ENCODE measurements around the gene DPYD.

The DPYD gene

DNA sequence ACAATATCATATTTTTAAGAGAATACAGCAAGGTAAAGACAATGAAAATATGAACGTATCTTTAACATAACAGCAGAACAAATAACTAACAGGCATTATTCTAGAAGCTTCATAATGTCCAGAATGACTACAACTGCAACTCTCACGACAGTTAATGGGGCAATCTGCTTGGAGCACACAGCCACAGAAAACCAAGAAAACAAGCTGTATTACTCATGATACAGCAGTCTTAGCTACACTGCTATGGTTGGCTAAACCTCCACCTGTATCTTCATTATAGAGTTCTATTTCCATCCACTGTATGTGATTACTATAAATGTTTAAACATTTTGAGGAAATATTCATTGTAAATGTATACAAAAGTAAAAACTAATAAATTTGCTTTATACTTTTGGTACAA lies 139.9 kb downstream of the DPYD start:
- no peak for DNase-seq (ENCODE audit: low spot score)
- CTCF ChIA-PET = no interaction called here
- H3K27ac ChIP-seq = no peak overlapping the region
- POLR2A ChIA-PET (ENCODE audit: low non-redundant PET) = no interaction called here
- no peak for TF ChIP-seq CTCF (conservative IDR thresholded peaks at IDR 0.05; ENCODE audit: low read depth)

DNA sequence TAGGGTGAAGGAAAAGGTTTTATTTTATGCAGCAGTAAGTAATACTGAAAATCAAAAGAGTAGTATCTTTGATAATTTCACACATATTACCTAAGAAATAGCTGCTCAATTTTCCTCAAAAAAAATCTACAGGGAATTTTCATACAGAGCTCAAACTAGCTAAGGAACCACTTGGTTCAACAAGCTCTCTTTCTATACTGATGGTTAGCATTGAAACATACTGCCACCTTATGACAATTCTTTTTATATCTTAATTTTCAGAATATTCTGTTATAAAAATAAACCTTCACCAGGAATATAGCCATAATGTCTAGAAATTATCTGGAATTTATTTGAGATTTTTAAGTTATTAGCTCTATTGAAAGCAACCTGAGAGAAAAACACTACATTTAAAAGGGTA lies 142.1 kb downstream of the DPYD start:
- H3K27ac ChIP-seq = no peak overlapping the region
- no peak for TF ChIP-seq CTCF (conservative IDR thresholded peaks at IDR 0.05; ENCODE audit: low read depth)
- POLR2A ChIA-PET (ENCODE audit: low non-redundant PET) = no interaction called here
- DNase-seq (ENCODE audit: low spot score) = no peak
- CTCF ChIA-PET = interaction anchor here (0.6 kb wide), 1 partner anchor 338 kb away, joined by 4 read pairs; no protein-coding TSS in a partner anchor

DNA sequence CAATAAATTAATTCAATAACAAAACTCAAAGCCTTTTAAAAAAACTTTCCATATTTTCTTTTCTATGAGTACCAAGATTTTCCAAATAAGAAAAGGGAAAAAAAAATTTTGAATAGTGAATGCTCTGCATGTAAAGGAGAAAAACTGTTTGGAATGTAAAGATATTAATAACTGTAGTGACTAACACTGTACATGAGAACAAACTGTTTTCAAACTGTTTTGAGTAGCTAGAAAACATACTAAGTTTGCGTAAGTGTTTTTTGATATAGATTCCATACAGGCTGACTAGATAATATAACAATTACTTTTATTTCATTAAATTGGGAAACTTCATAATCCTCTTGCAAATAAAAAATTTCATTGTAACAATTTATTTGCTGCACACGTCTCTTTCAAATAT lies 150.5 kb downstream of the DPYD start:
- no peak for TF ChIP-seq CTCF (conservative IDR thresholded peaks at IDR 0.05; ENCODE audit: low read depth)
- DNase-seq (ENCODE audit: low spot score) = no peak
- ChIA-PET CTCF (interaction anchor here (0.7 kb wide), 1 partner anchor 1110 kb away, joined by 3 read pairs; no protein-coding TSS in a partner anchor), POLR2A (ENCODE audit: low non-redundant PET) (no interaction called here)
- no peak overlapping the region for H3K27ac ChIP-seq

GRCh38 chr1:97767381-97767780 lies 153.5 kb downstream of the DPYD start:
- CTCF ChIA-PET = no interaction called here

DNA sequence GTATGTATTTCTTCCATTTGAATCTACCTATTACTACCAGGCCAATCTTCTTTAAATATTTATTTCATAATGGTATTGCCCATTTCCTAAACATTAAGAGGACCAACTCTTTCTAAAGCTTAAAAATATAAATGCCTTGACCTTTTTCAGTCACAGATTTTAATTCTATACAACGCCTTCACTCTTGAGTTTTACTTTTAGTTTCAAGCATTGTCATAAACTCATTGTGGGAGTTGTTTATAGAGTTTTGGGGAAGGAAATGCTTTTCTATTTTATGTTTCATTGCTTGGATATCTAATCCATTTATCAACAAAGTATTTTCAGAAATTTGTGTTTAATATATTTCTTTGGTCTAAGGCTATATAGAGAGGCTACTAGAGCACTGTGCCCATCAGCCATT lies 155.8 kb downstream of the DPYD start:
- DNase-seq (ENCODE audit: low spot score) = no peak
- CTCF ChIA-PET = no interaction called here
- TF ChIP-seq CTCF (conservative IDR thresholded peaks at IDR 0.05; ENCODE audit: low read depth) = no peak
- H3K27ac ChIP-seq = no peak overlapping the region
- POLR2A ChIA-PET (ENCODE audit: low non-redundant PET) = no interaction called here

More at GRCh38 chr1:97767381-97767780, 153.5 kb downstream of the DPYD start:
- DNase-seq (ENCODE audit: low spot score) = no peak
- H3K27ac ChIP-seq = no peak overlapping the region
- POLR2A ChIA-PET (ENCODE audit: low non-redundant PET) = no interaction called here
- no peak for TF ChIP-seq CTCF (conservative IDR thresholded peaks at IDR 0.05; ENCODE audit: low read depth)

DNA sequence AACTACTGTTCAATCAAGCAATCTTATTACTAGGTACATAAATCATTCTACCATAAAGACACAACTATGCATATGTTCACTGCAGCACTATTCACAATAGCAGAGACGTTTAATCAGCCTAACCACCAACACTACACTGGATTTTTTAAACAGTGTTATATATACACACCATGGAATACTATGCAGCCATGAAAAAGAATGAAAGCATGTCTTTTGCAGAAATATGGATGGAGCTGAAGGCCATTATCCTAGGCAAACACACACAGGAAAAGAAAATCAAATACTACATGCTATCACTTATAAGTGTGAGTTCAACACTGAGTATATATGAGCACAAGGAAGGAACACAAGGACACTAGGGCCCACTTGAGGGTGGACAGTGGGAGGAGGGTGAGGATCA lies 159.2 kb downstream of the DPYD start:
- no peak for TF ChIP-seq CTCF (conservative IDR thresholded peaks at IDR 0.05; ENCODE audit: low read depth)
- H3K27ac ChIP-seq = no peak overlapping the region
- no peak for DNase-seq (ENCODE audit: low spot score)
- ChIA-PET POLR2A (ENCODE audit: low non-redundant PET) (no interaction called here), CTCF (no interaction called here)

DNA sequence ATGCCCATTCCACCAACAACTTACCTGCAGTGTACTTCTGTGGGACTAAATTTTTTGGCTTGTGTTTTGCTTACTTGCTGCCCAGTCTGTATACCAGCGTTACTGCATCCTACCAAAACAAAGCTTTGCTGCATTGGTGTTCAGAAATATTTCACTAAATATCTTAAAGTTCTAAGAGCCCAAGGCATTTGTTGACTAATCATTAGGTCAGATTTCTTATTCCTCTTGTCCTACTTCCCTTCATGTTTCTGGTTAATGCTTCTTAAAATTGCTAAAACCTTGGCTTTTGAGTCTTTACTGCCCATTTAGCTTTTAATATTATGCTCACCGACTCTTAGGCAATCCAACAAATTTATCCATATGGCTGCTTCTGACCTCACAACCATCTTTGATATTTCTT lies 161.8 kb downstream of the DPYD start:
- no peak for DNase-seq (ENCODE audit: low spot score)
- no peak overlapping the region for H3K27ac ChIP-seq
- ChIA-PET CTCF (no interaction called here), POLR2A (ENCODE audit: low non-redundant PET) (no interaction called here)
- TF ChIP-seq CTCF (conservative IDR thresholded peaks at IDR 0.05; ENCODE audit: low read depth) = no peak
